HG03460 (cell line): ENCODE data around the gene ITM2C.
A peak's percentile ranks its signal among the peaks of the same experiment; 100 is the strongest.

Source experiments
- ATAC-seq: cut with Tn5 transposase; IDR thresholded peaks from one replicate; pipeline ENCODE4 v1.9.1; 2021; ENCODE audit not compliant: unreplicated experiment

Gene ITM2C

DNA sequence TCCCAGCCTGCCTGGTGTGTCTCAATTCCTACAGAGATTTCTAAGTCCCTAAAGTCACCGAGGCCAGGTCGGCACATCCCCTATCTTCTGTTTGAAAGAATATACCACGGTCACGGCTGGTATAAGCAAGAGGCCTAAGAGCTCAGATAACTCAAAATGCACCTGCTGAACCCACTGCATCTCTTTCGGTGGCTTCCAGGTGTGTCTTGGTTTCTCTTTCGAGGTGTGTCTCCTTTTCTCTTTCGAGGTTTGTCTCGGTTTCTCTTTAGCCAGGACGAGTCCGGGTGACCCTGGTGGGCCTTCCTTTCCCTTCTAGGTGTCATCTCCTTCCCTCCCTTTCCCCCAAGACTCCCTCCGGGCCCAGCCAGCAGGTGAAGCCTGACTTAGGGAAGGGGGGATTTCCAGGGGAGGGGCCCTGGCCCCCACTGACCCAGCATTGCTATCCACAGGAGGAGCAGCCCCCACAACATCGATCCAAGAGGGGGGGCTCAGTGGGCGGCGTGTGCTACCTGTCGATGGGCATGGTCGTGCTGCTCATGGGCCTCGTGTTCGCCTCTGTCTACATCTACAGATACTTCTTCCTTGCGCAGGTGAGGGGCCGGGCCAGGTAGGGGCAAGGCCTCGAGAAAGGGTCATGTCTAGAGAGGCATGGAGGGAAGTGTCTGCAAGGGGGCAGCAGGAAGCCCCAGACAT is 8.4 kb downstream of the ITM2C start:
- ATAC-seq: peak; percentile 58

- peak; percentile 66 for ATAC-seq
These were observed 9.1 kb downstream of the ITM2C start for GRCh38 chr2:230873661-230874401.

GRCh38 chr2:230874456-230874855 is 9.7 kb downstream of the ITM2C start:
- ATAC-seq: no peak

GRCh38 chr2:230874876-230875275 is 10.1 kb downstream of the ITM2C start:
- ATAC-seq: no peak

- no peak for ATAC-seq
These were observed 10.9 kb downstream of the ITM2C start for GRCh38 chr2:230875347-230876315.

- no peak for ATAC-seq
These were observed 12.5 kb downstream of the ITM2C start for GRCh38 chr2:230877116-230877758.

GRCh38 chr2:230877759-230878598 is 13.2 kb downstream of the ITM2C start:
- ATAC-seq: no peak

DNA sequence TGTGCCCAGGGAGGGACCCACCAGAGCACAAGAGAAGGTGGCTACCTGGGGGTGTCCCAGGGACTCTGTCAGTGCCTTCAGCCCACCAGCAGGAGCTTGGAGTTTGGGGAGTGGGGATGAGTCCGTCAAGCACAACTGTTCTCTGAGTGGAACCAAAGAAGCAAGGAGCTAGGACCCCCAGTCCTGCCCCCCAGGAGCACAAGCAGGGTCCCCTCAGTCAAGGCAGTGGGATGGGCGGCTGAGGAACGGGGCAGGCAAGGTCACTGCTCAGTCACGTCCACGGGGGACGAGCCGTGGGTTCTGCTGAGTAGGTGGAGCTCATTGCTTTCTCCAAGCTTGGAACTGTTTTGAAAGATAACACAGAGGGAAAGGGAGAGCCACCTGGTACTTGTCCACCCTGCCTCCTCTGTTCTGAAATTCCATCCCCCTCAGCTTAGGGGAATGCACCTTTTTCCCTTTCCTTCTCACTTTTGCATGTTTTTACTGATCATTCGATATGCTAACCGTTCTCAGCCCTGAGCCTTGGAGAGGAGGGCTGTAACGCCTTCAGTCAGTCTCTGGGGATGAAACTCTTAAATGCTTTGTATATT is 14.0 kb downstream of the ITM2C start:
- no peak for ATAC-seq

DNA sequence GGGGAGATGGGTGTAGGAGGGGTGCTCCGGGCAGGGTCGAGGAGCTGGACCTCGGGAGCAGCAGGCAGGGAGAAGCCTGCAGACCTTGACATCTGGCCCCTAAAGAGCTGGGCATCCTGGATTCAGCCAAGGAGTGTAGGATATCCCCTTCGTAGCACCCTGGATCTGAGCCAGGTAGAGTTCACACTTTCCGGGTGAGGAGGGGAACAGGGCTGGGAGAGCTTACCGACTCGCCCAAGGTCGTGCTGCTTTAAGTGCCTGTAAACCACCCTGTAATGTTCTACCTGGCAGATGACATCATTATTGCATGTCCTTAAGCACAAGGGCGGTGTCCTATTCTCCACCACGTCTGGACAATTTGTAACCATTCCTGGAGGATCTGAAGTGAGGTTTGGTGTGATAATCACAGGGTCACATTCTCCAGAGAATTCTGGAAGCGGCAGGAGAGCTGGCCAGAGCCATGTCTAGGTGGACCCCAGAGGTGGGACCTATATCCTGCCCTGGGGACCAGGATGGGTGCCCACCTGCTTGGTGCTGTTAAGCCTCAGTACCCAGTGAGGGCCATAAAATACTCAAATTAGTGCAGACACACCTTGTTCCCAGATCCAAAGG is 14.6 kb downstream of the ITM2C start:
- no peak for ATAC-seq

DNA sequence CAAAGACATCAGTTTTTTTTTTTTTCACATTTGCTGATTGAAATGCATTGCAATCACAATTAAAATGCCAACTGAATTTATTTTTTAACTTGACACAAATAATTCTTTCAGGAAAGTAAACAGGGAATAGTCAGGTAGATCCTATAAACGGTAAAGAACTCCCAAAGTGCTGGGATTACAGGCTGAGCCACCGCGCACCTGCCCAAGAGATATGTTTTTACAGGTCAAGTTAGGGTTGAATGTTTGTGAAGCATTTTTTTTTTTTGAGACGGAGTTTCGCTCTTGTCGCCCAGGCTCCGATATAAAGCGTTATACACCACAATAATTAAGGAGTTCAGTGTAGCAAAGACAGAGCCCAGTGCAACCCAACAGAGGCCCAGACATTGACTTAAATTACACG is 15.1 kb downstream of the ITM2C start:
- ATAC-seq: no peak

GRCh38 chr2:230881840-230882239 is 17.1 kb downstream of the ITM2C start:
- no peak for ATAC-seq

DNA sequence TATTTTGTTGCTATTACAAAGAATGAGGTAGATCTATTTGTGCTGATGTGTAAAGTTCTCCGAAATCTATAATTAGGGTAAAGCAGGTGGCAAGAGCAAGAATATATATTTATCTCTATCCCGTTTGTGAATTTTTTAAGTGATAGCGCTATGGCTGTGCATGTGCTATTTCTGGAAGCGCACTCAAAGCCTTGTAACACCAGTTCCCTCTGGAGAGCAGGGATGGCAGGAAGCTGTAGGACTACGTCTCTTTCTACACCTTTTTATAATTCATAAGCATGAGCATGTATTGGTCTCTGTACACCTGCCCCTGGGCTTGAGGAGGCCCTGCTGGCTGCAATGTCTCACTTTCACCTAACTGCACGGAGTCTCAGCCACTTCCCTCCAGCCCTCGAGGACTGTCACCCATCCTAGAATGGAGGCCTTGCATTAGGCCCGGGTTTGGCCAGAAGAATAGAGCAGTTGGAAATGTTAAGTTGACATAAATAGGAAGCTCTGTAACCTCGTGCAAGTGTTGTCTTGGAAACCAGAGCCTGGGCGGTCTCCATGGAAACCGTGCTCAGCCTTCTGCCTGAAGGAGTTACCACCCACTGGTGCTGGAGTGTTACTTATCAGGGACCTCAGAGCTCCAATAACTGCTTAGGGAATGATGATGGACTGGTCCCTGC is 20.9 kb downstream of the ITM2C start:
- ATAC-seq: no peak

- no peak for ATAC-seq
These were observed 21.5 kb downstream of the ITM2C start for GRCh38 chr2:230886206-230886605.

DNA sequence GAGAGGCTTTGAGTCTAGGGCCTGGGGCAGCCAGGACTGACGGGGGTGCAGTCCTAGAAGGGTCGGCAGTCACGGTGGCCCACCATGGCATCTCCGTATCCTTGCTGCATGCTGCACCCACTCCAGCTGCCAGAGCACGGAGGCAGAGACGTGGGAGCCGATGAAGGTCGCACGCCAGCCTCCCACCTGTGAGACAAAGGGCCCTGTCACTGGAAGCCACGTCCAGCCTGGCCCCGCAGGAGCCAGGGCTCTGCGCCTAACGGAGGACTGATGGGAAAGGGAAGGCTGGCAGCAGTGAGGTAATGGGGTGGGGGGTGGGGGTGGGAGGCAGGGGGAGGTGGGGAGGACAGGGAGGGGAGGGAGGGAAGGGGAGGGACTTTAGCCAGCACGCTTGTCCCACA is 21.9 kb downstream of the ITM2C start:
- no peak for ATAC-seq

- ATAC-seq: no peak
These were observed 22.6 kb downstream of the ITM2C start for GRCh38 chr2:230887342-230887741.

DNA sequence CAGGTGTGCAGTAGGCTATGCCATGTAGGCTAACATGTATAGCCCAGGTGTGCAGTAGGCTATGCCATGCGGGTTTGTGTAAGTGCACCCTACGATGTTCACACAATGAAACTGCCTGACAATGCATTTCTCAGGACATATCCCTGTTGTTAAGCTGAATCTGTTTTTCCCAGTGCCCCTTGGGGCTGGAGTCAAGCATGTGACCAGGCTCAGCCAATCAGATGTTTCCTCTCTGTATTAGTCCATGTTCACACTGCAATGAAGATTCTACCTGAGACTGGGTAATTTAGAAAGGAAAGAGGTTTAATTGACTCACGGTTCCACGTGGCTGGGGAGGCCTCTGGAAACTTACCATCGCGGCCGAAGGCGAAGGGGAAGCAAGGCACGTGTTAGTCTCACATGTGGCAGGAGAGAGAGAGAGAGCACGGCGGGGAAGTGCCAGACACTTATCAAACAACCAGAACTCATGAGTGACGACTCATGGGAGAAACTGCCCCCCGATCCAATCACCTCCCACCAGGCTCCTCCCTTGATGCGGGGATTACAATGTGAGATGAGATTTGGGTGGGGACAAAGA is 24.2 kb downstream of the ITM2C start:
- no peak for ATAC-seq

DNA sequence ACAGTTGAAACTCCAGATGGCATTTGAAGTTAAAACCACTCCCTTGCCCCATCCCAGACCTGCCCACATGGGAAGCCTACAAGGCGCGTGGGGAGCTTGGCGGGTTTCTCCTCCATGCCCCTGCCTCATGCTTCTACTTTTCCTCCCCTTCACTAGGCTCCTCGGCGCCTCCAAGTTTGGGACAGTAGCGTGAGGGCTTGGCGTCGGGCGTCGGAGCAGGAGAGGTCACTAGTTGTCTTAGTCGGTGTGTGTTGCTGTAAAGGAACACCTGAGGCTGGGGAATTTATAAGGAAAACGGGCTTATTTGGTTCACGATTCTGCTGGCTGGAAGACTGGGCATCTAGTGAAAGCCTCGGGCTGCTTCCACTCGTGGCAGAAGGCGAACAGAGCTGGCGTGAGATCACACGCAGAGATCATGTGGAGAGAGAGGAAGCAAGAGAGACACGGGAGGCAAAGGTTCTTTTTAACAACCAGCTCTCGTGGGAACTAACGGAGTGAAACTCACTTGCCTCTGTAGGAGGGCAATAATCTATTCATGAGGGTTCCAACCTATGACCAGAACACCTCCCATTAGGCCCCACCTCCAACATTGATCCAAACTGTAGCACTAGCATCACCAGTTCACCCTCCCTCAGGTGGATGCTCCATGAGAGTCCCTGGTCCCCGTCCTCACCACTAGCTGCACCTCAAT is 25.3 kb downstream of the ITM2C start:
- ATAC-seq: no peak

DNA sequence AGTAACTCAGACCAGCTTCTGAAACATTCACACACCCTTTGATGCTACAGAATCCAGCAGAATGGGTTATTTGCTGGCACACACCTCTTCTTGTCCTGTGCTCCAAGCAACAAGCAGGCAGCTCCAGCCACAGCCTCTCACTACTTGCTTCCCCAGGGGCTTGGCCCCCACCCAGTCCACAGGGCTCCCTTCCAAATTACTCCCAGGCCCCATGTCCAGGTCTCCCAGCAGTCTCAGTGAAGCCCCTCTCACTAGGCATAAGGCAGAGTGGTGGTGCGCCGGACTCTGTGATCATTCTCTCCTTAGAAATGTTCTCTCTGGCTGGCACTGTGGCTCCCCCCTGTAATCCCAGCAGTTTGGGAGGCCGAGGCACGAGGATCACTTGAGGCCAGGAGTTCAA is 25.9 kb downstream of the ITM2C start:
- ATAC-seq: no peak
